Right lobe of liver (tissue), 4 donors: Measurements from ENCODE around the gene ARHGAP21.

Source experiments
- CTCF ChIP-seq, 4 donors: fragments of 200-600 bp in 3 of 4; fragments of 450-650 bp in 1 of 4; IDR thresholded peaks; one replicate each; pipeline versions ENCODE4 v1.5.1 to v1.8.0; 2016 to 2022; ENCODE audit warnings: antibody characterized with exemption in 4 of 4, mild to moderate bottlenecking in 2 of 4
- POLR2A ChIP-seq: fragments of 450-650 bp; IDR thresholded peaks from one replicate; pipeline ENCODE4 v1.6.1; 2017; ENCODE audit warnings: antibody characterized with exemption, mild to moderate bottlenecking
- donor health status: DM: no; HTN: no; CAD: no.
- donor health status: DM: no; HTN: no; CAD: no.
- donor health status: DM: no; HTN: yes; CAD: no.

DNA sequence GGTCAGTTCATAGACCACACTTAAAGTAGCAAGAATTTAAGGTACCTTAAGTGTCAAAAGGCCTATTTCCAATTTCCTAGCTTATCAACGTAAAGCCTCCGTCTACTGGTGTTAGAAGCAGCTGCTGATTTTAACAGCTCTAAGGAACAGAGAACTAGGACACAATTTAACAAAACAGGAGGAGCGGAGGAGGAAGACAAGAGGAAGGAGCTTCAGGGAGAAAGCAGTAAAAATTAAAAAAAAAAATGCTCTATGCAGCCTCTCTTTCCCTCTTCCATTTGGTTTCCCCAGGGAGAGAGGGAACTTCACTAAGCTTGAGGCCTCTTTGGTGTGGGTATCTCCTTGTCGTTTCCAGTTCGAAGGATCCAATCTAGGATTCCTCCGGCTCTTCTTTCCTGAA lies 22.7 kb downstream of the ARHGAP21 start:
- TF ChIP-seq CTCF (IDR thresholded peaks at IDR 0.05), result no peak
- no peak for TF ChIP-seq POLR2A
